ENCODE data around the gene RHOBTB3.

The RHOBTB3 gene

DNA sequence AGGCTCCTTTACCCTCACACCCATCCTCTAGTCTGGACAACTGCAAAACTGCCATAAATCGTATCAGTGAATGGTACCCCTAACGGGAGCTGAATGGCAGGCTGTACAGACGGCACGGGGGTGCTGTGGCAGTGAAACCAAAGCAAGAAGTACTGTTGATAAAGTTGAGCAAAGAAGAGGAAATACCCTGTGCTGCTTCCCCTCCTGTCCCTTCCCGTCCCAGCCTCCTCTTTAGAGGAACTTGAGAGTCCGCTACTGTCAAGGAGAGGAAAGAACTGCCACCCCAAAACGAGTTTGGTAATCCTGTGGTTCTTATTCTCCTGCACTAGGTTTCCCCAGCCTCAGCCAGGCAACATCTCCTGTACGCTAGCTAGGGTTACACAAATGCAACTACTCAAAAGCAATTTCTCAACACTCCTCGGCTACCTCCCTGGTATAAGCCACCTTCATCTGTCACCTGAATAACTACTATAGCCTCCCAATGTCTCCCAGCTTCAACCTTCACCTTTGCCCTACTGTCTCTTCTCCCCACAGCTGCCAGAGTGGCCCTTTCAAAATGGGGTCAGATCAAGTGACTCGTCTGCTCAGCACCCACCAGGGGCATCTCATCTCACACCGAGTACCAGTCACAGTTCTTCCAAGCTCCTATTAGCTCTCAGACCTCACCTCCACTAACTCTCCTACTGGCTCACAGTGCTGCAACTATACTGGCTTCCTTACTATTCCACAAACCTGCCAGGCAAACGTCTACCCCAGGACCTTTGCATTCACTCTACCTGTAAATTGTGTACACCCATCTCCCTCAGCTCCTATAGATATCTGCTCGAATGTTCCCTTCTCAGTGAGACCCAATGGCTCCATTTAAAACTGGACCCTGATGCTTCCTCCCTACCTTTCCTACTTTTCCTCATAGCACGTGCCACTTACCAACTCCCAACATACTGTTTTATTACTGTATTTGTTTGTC, 87.3 kb downstream of the RHOBTB3 start:
- Histone ChIP-seq H3K27ac (ENCODE audit: low read depth, low read length) (no peak overlapping the region), H3K4me1 (ENCODE audit: insufficient read depth, low read length) (peaks cover 33% of the 10 kb centered on the region), H3K9me3 (ENCODE audit: low read length) (no peaks in the 10 kb centered on the region), H3K9ac (ENCODE audit: low read length) (no peak overlapping the region), H3K36me3 (ENCODE audit: insufficient read depth, low read length) (peaks cover 16% of the 10 kb centered on the region), H3K27me3 (ENCODE audit: control insufficient read depth in 1 of 2, insufficient read depth in 2 of 2, low read length in 2 of 2) (no peaks in the 10 kb centered on the region), H3K4me3 (ENCODE audit: low read depth in 1 of 2, low read length in 2 of 2) (no peak overlapping the region)

DNA sequence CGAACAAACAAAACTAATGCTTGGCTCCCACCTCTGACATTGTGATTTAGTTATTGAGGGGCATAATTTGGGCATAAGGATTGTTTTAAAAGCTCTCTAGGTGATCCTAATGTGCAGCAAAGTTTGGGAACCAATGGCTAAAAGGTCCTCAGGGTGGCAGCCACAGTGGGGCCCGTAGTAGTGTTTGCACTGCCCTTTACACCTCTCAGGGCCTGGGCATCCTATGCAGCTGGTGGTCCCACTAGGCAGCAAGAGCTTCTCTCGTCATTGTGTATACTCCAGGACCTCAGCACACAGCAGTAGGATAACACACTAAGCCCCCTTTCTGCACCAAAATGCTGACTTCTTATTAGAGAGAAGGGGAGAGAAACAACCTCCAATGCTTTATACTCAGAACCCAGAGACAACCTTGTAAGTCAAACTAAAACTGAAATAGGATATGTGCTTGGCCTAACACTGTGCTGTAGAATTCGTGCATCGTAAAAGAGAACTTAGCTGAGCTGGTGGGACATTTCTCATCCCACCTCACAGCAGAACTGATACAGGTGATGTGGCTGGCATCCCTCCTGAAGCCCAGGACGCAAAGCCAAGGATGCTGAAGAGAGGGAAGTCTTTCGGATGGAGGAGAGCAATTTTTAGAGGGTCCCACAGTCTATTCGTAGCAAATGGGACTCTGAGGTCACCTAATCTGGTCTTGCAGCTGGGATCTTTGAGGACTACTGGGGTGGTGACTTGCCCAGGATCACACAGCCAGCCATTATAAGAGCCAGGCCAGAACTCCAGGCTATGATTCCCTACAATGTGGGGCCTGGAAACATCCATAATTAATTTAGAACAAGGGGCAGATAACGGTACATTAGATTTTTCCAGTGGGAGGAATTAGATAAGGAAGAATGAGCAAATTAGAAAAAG, 90.2 kb downstream of the RHOBTB3 start:
- Histone ChIP-seq H3K4me3 (ENCODE audit: low read depth in 1 of 2, low read length in 2 of 2) (peak overlapping the region; percentile 95 to 99), H3K9me3 (ENCODE audit: low read length) (no peaks in the 10 kb centered on the region), H3K27me3 (ENCODE audit: control insufficient read depth in 1 of 2, insufficient read depth in 2 of 2, low read length in 2 of 2) (no peaks in the 10 kb centered on the region), H3K27ac (ENCODE audit: low read depth, low read length) (peak overlapping the region; percentile 72), H3K9ac (ENCODE audit: low read length) (peak overlapping the region; percentile 91), H3K36me3 (ENCODE audit: insufficient read depth, low read length) (no peaks in the 10 kb centered on the region), H3K4me1 (ENCODE audit: insufficient read depth, low read length) (peaks cover 44% of the 10 kb centered on the region)

DNA sequence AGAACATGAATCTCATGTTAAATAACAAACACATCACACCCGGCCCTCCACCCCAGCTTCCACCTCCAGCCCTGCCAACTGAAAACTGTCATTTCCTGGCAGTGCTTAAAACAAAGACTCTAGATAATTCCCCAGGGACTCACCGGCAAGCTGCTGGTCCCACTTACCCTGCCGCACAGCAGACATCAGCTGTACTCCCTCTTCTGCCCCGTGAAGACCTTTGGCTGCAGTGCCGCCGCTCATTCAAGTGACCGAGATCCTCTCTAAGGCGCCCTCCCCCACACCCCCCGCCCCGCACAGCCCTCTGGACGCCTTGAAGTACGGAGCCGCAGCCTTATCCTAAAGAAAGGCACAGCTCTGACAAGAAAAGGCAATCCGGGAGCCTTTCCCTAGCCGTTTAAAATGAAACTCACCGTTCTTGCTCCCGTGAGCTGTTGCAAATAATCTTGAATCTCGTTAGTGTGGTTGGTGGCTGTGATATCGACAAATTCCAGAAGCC, 91.0 kb downstream of the RHOBTB3 start:
- Histone ChIP-seq H3K27ac (ENCODE audit: low read depth, low read length) (peak overlapping the region; percentile 72), H3K9me3 (ENCODE audit: low read length) (no peaks in the 10 kb centered on the region), H3K4me1 (ENCODE audit: insufficient read depth, low read length) (peaks cover 44% of the 10 kb centered on the region), H3K36me3 (ENCODE audit: insufficient read depth, low read length) (no peaks in the 10 kb centered on the region), H3K9ac (ENCODE audit: low read length) (peak overlapping the region; percentile 91), H3K27me3 (ENCODE audit: control insufficient read depth in 1 of 2, insufficient read depth in 2 of 2, low read length in 2 of 2) (no peaks in the 10 kb centered on the region), H3K4me3 (ENCODE audit: low read depth in 1 of 2, low read length in 2 of 2) (peak overlapping the region; percentile 95 to 99)

DNA sequence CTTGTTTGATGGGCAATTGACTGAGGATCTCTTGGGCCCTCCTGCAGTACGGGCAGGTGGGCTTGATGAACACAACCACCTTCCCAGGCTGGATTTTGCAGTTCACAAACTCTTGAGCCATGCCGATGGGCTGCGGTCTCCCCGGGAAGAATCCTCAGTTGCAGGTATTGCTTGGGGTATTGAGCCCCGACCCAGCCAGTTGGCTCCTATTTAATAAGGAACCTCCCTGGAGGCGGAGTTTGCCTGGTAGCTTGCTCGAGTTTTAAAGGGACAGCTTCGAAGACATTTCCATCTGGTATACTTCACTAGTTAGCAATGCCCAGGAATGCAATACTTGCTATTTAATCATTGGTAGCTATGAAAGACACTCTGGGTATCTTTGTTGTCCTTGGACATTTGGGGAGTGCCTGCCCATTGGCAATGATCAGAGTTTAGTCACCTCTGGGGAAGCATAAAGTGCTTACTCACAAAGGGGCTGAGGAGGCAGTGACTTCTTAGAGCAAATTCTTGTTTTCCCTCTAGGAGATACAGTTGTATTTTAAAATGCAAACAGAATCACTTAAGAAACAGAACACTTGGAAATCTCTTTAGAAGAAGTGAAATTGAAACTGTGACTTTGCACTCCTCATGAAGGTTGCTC, 91.5 kb downstream of the RHOBTB3 start, which contains the start of gene GLRX:
Gene GLRX, minus strand, starts transcription at position 185 of the 640 bp plus-strand sequence. Its CDS starts 64 bp downstream, at position 121.
- Histone ChIP-seq H3K36me3 (ENCODE audit: insufficient read depth, low read length) (no peaks in the 10 kb centered on the region), H3K4me3 (ENCODE audit: low read depth in 1 of 2, low read length in 2 of 2) (peak within 1 kb of the TSS; percentile 95 to 99), H3K4me1 (ENCODE audit: insufficient read depth, low read length) (peaks cover 40% of the 10 kb centered on the region), H3K9ac (ENCODE audit: low read length) (peak within 1 kb of the TSS; percentile 91), H3K27ac (ENCODE audit: low read depth, low read length) (peak within 1 kb of the TSS; percentile 72), H3K9me3 (ENCODE audit: low read length) (no peaks in the 10 kb centered on the region), H3K27me3 (ENCODE audit: control insufficient read depth in 1 of 2, insufficient read depth in 2 of 2, low read length in 2 of 2) (no peaks in the 10 kb centered on the region)

DNA sequence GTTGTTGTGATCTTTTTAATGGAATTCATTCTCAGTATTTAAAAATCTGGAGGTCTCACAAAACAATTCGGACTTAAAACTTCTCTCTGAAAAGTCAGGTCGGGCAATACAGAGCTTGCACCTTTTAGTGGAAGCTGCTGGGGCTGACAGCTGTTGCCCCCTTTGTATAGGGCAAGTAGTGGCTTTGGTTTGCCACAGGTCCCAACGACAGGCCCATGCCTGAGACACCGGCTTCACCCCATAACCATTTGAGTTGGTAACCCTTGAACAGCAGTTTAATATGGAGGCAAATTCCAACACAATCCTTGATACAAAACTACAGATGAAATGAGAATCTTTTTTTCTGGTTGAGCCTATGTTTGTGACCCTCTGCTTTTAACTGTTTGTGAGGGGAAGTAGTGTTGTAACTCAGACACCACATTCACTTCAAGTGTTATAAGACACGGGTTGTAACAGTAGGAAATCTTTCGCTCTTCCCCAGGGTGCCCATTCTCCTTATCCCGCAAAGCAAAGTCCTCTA, 92.1 kb downstream of the RHOBTB3 start:
- peak overlapping the region in 1 of 2 donors; percentile 99 for H3K4me3 ChIP-seq (ENCODE audit: low read depth in 1 of 2, low read length in 2 of 2)
- peaks cover 39% of the 10 kb centered on the region for H3K4me1 ChIP-seq (ENCODE audit: insufficient read depth, low read length)

DNA sequence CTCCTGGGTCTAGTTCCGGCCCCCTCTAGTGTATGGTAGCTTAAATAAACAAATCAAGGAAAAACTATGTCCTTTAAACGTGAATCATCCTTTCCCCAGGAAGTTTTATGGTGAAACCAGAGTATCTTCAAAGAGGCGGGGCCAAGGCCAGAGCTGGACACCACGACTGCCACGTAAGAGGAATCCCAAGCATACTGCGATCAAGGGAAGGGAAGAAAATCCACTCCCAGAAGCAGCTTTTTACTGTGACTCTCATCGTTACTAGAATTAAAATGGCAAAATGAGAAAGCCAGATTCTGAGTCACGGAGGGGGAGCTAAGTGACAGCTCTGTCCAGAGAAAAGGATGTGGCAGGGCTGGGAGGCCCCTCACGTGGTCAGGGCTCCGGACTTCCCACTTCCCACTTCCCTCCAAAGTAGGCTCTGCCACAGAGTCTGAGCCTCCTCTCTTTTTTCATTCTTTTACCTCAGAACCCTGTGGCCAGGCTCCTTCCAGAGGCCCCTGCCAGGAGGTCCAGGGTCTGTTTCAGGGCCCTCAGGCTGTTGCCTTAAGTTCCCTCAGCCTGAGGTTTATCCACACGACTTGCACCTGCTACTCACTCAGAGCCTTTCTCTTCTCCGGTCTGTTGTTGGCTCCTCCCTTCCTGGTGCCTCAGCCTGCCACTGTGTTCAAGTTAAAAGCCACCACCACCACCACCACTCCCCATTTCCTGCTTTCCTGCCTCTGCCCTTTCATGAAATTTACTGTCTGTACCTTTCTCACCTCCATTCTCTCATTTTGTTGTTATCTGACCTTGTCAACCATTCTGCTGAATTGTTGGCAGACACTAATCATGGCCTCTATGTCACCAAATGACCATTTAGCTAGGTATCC, 92.8 kb downstream of the RHOBTB3 start:
- Histone ChIP-seq H3K27me3 (ENCODE audit: control insufficient read depth in 1 of 2, insufficient read depth in 2 of 2, low read length in 2 of 2) (no peaks in the 10 kb centered on the region), H3K4me3 (ENCODE audit: low read depth in 1 of 2, low read length in 2 of 2) (peak overlapping the region in 1 of 2 donors; percentile 99), H3K36me3 (ENCODE audit: insufficient read depth, low read length) (no peaks in the 10 kb centered on the region), H3K9me3 (ENCODE audit: low read length) (no peaks in the 10 kb centered on the region), H3K27ac (ENCODE audit: low read depth, low read length) (peak overlapping the region; percentile 72), H3K4me1 (ENCODE audit: insufficient read depth, low read length) (peaks cover 32% of the 10 kb centered on the region), H3K9ac (ENCODE audit: low read length) (no peak overlapping the region)

More for the DNA sequence above, 92.1 kb downstream of the RHOBTB3 start:
- Histone ChIP-seq H3K36me3 (ENCODE audit: insufficient read depth, low read length) (no peaks in the 10 kb centered on the region), H3K9ac (ENCODE audit: low read length) (peak overlapping the region; percentile 91), H3K27me3 (ENCODE audit: control insufficient read depth in 1 of 2, insufficient read depth in 2 of 2, low read length in 2 of 2) (no peaks in the 10 kb centered on the region), H3K27ac (ENCODE audit: low read depth, low read length) (peak overlapping the region; percentile 72), H3K9me3 (ENCODE audit: low read length) (no peaks in the 10 kb centered on the region)

DNA sequence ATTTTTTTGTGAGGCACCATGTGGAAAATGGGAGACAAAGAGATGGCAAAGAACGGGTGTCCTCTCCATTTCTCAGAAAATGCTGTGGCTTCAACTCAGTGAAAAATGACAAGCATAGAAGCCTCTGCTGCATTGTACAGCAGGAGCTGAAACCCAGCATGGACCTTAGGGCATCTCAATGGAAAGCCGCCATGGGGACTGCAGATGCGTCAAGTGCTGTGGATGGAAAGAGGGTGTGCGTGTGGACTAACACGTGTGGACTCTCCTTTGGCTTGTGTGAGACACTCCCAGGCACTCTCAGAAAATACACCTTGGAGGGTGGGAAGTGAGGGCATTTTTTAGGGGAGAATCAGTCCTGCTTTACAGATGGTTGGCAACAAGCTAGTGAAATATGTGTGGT, 93.6 kb downstream of the RHOBTB3 start:
- H3K4me1 ChIP-seq (ENCODE audit: insufficient read depth, low read length): peaks cover 27% of the 10 kb centered on the region
- no peak overlapping the region for H3K4me3 ChIP-seq (ENCODE audit: low read depth in 1 of 2, low read length in 2 of 2)
- peak overlapping the region; percentile 51 for H3K27ac ChIP-seq (ENCODE audit: low read depth, low read length)
- no peaks in the 10 kb centered on the region for H3K36me3 ChIP-seq (ENCODE audit: insufficient read depth, low read length)
- no peak overlapping the region for H3K9ac ChIP-seq (ENCODE audit: low read length)
- H3K27me3 ChIP-seq (ENCODE audit: control insufficient read depth in 1 of 2, insufficient read depth in 2 of 2, low read length in 2 of 2): no peaks in the 10 kb centered on the region
- no peaks in the 10 kb centered on the region for H3K9me3 ChIP-seq (ENCODE audit: low read length)

DNA sequence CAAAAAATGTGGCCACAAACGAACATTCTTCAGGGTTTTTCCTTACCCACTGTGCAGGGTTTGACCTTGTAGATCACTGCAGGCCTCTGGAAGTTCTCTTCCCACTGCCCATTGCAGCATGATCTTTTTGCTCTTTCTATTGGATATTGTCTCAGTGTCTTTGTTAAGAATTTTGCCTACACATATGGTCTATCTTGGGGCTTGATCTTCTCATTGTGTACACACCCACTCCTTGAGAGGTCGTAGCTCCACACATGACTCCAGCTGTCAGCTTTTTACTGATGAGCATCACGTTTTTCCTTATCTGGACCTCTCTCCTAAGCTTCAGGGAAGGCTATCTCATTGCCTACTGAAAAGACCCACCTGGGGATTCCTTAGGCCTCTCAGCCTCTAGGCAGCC, 94.4 kb downstream of the RHOBTB3 start:
- peaks cover 27% of the 10 kb centered on the region for H3K4me1 ChIP-seq (ENCODE audit: insufficient read depth, low read length)
- H3K27me3 ChIP-seq (ENCODE audit: control insufficient read depth in 1 of 2, insufficient read depth in 2 of 2, low read length in 2 of 2): no peaks in the 10 kb centered on the region
- no peak overlapping the region for H3K9ac ChIP-seq (ENCODE audit: low read length)

DNA sequence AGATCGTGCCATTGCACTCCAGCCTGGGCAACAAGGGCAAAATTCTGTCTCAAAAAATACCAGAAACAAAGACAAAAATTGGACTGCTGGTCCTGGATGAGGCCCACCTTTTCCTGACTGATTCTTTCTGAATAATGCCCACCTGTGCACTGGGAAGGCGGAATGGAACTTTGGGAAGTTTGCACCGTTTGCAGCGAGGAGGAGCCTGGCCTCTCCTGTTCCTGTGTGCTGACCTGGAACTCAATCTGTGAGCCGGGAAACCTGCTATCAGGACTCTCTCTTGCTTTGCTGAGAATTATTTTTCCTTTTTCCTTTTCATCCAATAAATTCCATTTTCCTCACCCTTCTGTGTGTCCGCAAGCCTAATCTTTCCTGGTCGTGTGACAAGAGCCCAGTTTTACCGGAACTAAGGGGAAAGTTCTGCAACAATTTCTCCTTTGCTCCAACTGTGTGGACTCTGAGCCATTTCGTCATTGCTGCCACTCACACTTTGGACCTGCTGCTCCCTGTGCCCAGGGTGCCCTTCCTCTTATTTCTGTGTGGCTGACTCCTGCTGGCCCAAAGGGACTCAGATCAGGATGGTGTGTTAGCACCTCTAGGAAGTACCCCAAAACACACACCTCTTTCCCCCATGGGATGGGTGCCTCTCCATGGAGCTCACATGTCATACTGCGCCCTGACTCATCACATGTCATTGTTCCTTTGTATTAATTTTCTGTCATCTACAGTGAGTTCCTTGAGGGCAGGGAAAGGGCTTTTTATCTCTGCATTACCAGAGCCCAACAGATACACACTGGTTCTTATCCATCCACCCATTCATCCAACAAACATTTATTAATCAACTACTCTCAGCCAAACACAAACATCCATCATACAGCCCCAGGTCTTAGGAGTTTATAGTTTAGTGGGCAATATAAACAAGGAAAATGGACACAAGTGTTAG, 96.1 kb downstream of the RHOBTB3 start:
- Histone ChIP-seq H3K36me3 (ENCODE audit: insufficient read depth, low read length) (no peaks in the 10 kb centered on the region), H3K27me3 (ENCODE audit: control insufficient read depth in 1 of 2, insufficient read depth in 2 of 2, low read length in 2 of 2) (no peaks in the 10 kb centered on the region), H3K9ac (ENCODE audit: low read length) (no peak overlapping the region), H3K27ac (ENCODE audit: low read depth, low read length) (no peak overlapping the region), H3K4me1 (ENCODE audit: insufficient read depth, low read length) (peaks cover 19% of the 10 kb centered on the region), H3K4me3 (ENCODE audit: low read depth in 1 of 2, low read length in 2 of 2) (no peak overlapping the region), H3K9me3 (ENCODE audit: low read length) (no peaks in the 10 kb centered on the region)

More for the DNA sequence above, 94.4 kb downstream of the RHOBTB3 start:
- H3K27ac ChIP-seq (ENCODE audit: low read depth, low read length): no peak overlapping the region
- H3K9me3 ChIP-seq (ENCODE audit: low read length): no peaks in the 10 kb centered on the region
- H3K36me3 ChIP-seq (ENCODE audit: insufficient read depth, low read length): no peaks in the 10 kb centered on the region
- H3K4me3 ChIP-seq (ENCODE audit: low read depth in 1 of 2, low read length in 2 of 2): no peak overlapping the region

Data from muscle layer of colon (tissue), 2 donors.